NCI-H2227 treated with DMSO at 0.1 percent for 48 hours (cell line): Measurements from ENCODE around the gene DUSP10.

Experiments used
- DNase-seq: peaks from one replicate; lab custom pipeline; 2025; lab: John Stamatoyannopoulos, UW

The DUSP10 gene

DNA sequence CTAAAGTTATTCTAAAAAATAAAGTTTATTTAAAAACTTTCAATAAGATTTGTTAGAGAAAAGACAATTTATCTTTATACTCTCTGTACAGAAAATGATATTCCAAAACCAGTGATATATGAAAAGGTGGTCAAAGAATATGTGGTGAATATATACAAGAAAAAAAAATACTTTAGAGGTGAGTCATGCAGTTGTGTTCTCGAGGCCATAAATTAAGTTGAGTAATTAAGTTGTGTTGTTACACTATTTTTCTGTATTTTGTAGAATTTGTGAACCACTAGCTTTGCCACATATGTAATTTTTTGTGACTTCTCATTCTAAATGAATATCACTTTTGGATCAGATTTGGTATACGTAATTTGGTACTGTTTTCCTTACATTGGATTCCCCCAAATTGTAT, 23.6 kb upstream of the DUSP10 start:
- DNase-seq, result no peak

GRCh38 chr1:221762121-221762520, 20.2 kb upstream of the DUSP10 start:
- DNase-seq, result no peak

DNA sequence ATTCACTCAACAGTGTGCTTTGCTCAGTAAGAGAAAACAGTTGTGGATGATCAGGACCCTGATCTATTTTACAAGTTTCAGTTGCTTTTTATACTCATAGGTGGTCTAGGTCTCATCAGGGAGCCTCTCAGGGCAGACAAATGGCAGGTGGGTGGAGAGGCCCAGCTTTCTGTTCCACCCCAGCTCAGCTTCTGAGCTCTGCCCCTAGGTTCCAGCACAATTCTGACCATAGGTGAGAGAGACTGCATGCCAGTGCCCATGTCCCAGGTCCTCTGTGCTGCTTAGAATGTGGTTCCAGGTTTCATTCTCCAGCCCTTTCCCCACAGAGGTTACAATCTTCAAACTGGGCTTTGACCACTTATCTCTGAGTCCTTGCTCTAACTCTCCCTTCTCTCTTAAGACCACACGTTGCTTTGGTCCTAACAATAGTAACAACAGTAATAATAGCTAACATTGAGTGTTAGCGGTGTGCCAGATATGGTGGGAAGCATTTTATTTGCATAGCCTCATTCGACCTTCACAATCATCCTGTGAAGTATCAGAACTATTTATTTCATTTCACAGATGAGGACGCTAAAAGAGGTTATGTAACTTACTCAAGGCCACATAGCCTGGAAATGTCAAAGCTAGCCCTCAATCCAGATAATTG, 19.6 kb upstream of the DUSP10 start:
- no peak for DNase-seq

DNA sequence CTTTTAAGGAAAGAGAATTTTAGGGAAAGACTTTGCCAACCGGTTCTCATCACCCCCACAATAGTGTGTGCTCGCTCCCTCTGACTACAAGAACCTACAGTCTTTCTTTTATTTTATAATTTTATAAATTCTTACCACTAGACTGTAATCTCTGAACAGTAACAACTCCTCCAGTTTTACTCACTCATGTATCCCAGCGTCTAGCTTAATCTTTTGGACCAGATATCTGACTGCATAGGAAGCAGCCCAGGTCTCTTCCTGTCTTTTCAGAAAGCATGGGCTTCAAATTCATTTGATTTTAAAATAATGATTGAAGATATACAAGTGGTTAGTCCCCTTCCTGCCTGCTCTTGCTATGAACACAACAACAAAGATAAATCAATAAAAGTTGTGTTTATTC, 19.0 kb upstream of the DUSP10 start:
- no peak for DNase-seq

DNA sequence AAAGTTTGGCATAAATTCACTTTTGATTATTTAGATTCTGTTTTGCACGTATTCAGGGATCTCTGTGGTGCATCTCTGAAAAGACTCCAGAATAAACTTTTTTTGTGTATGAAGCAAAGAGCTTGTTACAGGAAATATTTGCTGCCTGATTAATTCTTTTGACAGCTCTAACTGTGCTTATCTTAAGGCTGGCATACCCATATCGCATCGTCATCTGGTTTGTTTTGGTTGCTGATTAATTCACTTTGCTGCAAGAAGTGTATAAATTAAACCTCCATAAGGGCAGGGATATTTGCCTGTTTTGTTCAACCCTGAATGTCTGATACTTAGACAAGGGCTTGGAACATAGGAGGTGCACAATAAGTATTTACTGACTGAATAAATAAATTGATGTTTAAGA, 17.5 kb upstream of the DUSP10 start:
- DNase-seq, result no peak

DNA sequence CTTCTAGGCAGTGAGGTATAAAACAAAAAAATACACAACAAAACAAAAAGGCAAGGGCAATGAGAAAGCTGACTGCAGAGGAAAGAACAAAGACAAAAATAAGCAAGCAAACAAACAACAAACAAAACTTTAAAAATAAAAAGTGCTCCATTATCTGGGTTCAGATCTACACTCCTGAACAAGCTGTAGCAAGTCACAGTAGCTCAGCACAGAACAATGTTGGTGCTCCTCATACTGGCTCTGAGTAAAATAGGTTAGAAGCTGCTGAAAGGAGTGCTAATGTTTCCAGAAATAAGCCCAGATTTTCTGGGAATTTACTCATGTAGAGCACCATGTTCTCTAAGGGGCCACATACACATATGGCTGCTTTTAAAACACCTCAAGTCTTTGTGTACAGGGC, 16.6 kb upstream of the DUSP10 start:
- no peak for DNase-seq

- DNase-seq, result no peak
Observed at GRCh38 chr1:221756830-221757551, 15.1 kb upstream of the DUSP10 start.

DNA sequence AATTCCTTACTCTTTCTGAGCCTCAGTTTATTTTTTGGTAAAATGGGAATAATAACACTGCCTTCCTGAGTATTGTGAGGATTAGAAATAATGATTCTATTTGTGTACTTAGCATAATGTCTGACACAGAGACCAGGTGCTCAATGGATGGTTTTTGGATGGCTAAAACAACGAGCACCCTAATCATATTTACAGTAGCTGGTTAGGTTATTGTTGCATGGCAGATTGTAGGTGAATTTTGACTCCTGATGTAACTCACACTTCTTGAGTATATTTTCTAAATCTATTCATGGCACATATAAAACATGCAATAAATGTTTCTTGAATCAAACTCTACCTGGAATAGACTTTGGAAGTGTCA, 11.9 kb upstream of the DUSP10 start:
- DNase-seq, result no peak

GRCh38 chr1:221751226-221751887, 9.5 kb upstream of the DUSP10 start:
- no peak for DNase-seq

DNA sequence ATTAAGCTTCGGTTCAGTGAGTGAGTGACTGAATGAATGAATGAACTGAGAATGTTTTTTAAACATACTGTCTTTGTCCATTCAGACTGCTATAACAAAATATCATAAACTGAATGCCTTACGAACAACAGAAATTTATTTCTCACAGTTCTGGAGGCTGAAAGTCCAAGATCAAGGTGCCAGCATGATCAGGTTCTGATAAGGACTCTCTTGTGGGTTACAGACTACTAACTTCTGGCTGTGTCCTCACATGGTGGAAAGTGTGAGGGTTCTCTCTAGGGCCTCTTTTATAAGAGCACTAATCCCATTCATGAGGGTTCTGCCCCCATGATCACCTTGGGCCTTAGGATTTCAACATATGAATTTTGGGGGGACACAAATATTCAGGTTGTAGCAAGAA, 7.1 kb upstream of the DUSP10 start:
- DNase-seq, result no peak

- DNase-seq, result no peak
Observed at GRCh38 chr1:221747839-221748238, 6.0 kb upstream of the DUSP10 start.

DNA sequence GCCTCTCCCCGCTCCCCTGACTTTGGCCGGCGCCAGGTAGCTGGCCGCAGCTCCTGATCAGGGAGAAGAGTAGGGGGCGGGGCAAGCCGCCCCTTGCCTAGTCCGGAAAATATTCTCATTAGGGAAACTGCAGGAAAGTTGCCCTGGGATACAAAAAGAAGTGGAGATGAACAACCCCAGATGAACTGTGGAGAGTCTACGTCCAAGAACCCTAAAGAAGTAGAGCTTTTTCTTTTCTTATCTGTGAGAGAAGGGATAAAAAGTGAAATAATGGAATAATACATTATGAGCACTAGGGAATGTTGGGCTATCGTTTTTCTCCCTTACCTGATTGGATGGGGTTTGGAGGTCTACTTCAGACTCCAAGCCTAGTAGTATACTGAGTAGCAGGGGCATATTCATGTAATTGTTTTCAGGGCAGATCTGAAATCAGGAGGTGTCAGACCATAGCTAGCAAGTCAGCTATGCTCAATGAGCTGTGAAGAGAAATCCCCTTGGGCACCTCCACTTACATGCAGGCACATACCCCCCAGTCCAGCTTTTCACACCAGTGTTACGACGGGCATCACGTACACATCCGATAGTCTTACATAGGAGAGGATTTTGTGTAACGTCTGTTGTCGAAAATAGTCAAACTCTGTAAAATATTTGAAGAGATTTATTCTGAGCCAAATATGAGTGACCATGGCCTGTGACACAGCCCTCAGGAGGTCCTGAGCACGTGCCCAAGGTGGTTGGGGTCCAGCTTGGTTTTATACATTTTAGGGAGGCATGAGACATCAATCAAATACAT, 1.7 kb upstream of the DUSP10 start:
- no peak for DNase-seq

- DNase-seq, result no peak
Observed at GRCh38 chr1:221742555-221743415, 896 bp upstream of the DUSP10 start.

DNA sequence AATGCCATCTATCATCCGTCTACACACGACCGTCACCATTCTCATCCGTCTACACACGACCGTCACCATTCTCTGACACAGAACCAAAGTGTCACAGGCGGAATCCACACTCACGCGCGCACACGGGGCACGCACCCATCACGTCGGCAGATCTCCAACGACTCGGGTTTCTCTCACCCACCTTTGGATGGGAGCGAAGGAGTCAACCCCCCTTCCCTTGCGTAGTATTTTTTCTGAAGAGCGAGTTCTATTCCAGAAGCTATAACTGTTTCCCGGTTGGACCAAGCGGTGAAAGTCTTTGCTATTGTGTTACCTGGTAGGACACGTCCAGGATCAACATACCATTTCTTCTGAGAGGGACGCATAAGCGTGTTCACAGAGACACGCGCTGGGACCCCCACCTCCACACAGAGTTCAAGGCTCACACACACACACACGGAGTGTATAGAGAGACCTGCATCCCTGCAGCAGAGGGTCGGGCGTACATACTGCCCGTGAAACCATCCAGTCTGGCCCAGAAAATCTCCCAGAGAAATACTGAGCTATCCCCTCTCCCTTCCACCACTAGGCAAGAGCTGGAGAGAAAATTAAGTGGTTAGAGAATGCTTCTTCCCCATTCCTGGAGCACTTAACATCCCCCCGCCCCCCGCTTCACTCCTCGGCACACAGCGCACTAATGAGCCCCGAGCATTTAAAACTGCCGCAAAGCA, 741 bp downstream of the DUSP10 start:
- DNase-seq, result no peak

GRCh38 chr1:221740369-221740992, 1.4 kb downstream of the DUSP10 start:
- DNase-seq, result no peak

DNA sequence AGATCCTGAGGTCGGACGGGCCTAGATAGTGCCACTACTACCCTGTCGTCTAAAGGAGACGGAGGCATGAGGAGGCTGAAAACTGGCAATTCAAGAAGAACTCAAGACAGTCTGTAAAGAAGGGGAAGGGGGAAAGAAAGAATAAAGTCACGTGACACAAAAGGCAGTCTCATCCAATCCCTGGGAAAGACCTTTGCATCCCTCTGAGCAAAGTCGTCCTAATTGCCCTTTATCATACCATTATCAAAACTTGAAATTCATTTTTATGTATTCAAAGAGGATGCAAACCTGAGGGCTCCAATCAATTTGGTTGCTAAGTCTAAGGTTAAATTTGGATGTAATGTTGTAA, 2.2 kb downstream of the DUSP10 start:
- no peak for DNase-seq

- DNase-seq, result no peak
Observed at GRCh38 chr1:221739018-221739676, 2.7 kb downstream of the DUSP10 start.

DNA sequence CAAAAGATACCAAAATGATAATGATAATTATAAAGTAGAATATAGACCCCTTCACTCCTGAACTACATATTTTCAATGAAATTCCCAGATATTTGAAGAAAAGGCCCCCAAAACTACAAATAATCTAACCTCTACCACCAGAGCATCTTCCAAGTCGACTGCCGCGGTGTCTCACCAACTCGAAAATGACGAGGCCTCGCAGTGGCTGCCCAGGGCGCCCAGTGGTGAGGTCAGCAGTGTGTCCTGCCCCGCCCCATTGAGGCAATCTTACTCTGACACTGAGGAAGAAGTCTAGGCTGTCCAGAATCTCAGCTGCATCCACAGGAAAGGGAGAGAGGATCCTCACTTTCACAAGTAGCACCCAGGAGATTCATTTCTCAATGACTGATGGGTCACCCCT, 5.2 kb downstream of the DUSP10 start:
- DNase-seq, result no peak

DNA sequence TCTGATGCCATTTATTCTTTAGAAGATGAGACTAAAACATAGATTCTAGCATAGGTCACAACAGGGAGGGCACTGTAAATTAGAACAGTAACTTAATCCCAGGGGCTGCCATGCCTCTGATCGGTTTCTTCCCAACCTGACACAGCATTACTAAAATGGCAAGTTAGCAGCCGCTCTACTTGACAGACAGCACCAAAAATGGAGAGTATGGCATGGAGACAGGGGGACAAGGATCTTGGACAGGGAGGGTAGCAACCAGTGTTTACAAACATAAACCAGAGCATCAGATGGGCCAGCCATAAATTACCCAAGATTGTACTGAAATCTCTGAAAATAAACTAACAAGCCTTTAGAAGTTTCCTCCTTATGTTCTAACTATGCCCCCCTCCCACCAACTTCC, 5.9 kb downstream of the DUSP10 start:
- DNase-seq, result no peak

- no peak for DNase-seq
Observed at GRCh38 chr1:221734187-221734586, 7.7 kb downstream of the DUSP10 start.
